Measurements from ENCODE around the gene FAM234B.

FAM234B gene

DNA sequence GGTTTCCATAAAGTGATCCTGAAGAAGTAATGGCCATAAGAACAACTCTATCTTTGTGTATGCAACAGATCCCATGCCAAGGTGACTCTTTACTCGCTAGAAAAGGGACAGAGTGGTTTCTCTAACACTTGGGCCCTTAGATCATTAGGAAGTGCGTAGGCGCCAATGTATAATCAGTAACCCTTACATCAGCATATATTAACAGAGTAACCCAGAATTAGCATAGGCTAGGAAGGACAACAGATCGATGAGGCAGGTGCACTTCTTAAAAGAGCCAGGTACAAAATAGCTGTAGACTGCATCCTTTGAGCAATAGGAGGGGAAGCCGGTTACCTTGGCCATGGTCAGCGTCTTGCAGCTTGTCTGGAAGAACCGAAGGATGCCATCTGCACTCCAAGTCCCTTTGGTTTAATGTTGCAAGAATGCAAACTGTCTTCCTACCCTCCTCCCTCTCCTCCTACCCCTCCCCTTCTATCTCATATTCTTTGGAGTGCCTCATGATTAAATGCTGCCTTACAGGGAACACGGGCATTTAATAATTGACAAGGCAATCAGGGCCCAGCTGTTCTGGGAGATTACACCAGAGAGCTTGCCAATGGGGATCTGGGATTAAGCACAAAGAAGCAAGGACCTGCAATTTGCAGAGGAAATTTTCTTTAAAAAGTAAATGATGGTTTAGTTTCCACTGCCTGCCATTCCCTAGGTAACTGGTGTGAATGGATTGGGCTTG, 51.2 kb downstream of the FAM234B start:
- no peak for DNase-seq

DNA sequence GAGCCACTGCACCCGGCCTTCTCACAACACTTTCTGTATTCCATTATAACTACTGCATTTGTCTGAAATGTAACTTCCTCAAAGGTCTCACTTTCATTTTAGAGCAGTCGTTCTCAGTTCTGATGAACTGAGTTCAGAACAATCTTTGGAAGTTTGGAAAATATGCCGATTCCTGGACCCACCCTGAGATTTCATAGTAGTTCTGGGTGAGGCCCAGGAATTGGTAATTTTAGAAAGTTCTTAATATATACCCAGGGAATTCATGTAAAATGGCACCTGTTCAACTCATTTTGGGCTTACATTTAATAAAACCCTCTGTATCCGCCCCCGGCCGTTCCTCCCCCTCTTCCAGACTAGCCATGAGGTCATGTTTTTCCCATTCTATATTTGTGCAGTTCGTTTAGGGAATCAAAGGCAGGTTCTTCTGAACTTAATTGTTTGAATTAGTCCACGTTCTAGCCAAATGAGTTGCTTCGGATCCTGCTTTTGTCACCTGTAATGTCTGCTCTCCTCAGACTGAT, 53.4 kb downstream of the FAM234B start:
- no peak for DNase-seq

DNA sequence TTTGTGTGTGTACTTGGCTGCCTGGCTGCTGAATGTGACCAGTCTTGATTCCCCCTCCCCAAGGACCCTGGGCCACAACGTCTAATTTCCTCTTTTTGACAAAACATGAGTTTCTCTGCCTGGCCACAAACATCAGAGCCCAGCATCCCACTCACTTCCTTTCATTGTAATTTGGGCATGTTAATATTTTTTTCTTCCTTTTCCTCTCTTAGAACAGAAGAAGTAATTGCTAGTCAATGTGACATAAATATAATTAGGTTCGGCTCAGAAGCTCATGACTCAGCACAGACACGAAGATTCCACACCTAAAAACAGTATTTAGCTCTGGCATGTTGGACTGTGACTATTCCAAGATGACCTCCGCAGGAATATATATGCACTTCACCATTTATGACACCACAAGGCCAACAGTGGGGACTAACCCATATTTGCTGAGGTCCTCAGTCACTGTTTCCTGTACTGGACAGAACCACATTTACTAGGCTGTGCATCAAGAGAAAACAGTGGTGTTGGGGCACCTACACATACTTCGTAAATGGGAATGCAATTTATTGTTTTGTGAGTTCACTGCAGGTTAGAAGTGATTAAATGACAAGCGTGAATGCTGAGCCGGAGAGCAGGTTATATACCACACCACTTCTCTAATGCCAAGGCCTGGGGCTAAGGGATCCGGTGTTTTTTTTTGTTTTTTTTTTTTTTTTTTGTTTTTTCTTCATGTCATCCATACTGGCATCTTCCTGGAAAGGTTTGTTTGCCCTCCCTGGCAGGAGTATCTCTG, 55.1 kb downstream of the FAM234B start:
- no peak for DNase-seq

DNA sequence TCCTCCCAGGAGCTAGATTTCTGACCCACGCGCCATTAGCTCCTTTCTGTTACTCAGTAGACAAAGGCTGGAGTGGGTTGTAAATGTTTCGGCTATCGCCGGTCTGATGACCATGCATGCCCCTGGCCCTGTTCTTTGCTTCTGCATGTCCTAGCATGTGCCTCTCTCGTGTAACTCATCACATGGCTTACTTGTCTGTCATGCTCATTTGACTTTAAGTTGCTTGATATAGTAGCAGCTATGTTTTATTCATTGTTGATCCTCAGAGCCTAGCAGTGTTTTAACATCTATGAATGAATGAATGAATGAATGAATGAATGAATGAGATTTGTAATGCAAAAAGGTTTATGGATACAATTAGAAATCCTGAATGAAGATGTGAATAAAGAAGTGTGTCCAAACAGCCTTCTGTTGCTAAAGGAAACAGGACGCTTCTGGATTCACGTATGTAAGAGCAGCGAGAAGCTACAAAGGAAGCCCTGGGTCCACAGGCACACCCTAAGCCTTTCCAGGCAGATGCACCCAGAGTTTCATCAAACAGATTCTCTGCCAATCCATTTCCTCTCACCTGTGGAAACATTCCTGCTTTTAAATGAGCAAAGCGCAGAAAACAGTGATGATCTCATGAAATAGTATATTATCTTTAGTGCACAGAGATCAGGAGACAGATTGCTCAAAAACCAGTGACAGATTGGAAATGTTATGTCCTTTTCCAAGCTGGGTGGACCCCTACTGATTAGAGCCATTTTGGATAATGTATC, 55.8 kb downstream of the FAM234B start:
- DNase-seq: no peak

DNA sequence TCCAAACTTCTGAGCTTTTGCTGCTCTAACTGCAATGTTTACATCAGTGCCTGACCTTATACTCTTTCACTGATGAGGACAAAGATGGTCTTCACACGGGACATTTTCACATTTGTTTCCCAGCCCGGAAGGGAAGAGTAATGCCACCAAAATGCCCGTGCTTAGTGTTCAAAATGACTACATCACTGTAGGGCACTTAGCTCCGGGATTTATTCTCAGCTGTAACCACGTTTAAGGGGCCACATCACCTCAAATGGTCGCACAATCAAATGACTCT, 56.4 kb downstream of the FAM234B start:
- no peak for DNase-seq

DNA sequence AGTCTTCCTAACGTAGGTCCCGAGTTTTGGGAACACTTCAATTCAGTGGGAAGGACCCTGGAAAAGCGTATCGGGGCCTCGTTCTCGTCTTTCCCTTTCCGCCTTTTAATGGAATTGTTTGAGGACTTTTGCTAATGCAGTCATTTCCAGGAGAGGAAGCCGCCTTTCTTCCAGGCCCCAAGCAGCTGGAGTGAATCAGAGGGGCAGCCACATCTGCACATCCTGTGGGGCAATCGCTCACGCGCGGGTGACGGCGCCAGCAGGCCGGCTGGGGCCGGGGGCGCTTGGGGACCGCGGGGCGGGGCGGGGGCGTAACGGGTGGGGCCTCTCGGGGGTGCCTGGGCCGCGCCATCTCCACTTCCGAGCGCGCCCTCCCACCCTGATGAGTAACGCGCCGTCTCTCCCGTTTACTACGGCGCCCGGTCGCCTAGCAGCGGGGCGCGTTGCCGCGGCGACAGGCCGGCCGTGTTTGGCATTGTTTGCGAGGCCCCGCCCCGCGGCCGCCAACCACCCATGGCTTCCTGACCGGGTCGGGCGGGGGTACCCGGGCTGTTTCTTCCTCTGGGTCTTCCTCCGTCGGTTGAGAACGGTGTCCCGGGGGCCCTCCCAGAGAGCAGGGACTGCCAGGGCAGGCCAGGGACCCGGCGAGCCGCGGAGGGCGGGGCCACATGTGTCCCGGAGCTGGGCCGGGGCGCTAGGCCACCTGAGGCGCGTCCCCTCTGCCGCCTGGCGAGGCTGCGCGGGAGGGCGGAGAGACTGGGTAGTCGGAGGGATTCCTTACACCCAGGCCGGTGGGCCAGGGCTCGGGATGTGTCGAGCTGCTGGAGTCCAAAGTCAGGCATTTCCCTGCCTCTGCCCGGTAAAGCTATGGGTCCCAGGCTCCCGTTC, 56.9 kb downstream of the FAM234B start:
- peak; percentile 91 for DNase-seq

DNA sequence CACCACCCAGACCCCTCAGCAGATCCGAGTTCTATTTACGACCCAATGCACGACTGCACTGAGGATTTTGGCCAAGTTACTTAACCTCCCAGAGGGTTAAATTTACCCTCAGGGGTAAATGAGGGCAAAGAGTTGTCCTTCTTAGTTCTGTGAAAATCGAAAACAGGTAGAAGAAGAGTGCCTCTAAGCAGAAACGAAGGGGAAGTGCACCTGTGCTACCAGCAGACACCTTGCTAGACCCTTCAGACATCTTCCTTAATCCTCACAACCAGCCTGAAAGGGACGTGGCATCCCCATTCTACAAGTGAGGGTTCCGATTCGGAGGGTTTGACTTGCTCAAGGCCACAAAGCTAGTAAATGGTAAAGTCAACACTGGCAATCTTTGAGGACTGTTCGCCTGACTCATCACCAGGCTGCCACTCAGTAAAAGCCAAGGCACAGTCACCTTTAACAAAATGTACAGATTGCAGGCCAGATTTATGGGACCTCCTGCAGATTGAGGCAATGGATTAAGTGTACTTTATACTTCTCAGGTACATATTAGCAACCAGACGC, 57.7 kb downstream of the FAM234B start:
- peak; percentile 8 for DNase-seq

DNA sequence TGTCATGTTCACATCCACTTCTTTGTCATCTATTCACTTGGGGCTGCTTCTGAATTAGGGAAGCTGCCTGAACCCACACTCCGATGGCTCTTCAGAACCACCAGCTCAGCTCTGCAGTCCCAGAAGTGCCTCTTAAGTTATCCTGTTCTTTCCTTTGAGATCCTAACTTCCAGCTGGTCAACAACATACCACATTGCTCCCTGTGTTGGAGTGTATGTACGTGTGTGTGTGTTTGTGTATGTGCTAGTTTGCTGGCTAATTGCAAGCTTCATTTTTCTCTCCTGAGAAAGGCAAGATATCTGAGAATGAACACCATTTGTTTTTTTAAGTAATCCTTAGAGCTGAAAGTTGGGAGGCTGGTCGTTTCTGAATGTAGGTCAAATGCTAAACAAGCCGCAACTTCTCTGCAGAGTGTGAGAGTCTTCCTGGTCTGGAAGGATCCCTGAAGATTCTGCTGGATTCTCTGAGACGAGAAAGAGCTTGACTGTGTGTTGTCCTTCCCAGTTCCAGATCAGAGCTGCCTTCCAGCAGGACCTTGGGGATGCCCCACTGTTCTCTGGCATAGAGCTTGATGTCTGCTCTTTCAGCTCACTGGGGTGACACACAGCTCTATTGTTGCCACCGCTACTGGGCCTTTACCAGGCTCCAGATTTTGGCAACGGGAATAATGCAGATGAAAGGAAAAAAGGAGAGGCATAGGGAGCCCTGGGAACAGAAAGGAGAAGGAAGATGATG, 58.4 kb downstream of the FAM234B start:
- DNase-seq: no peak

DNA sequence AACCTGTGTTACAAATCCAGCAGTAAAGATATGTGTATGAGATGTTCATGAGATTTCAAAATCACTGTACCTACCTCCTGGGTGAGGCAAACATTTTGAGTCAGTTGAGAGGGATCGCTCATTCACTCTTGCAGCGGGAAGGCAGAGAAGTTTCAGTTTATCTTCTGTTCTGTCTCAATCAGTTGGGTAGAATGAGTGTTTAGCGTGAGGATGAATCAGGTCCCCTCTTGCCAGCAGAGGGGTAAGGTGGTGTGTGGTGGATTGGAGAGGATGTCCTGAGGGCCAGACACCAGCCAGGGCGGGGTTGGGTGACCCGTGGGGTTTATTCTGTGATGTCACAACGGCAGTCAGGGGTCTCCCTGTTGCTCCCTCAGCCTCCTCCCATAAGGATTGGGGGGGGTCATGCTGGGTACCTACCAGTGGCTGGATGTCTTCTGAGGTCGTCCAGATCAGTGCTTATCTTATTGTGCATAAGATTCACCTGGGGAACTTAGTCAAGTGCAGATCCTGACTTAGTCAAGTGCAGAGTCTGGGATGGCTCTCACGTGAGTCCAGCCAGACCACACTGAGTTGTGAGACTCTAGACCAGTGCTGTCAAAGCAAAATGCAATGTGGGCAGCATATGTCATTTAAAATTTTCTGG, 59.3 kb downstream of the FAM234B start, which contains the start of gene GSG1:
Gene GSG1, minus strand, starts transcription at position 277 of the 643 bp plus-strand sequence. Its CDS starts 155 bp downstream, at position 122.
- DNase-seq: no peak

DNA sequence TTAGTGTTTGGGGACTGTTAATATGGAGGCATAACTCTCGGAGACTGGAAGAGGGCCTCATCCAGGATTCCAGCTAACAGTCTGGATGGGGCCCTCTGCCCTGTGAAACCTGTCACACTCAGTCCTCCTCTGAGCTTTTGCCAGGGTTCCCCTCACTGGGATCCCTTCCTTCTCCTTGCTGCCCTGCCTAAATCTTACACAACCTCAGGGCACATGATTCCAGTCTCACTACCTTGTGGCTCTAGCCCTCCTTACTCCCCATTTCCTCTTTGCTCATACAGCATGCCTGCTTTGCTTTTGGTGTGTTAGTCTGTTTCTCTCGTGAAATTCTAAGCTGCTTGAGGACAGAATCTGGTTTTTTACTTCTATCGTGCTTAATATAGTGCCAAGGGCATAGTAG, 60.2 kb downstream of the FAM234B start:
- no peak for DNase-seq

DNA sequence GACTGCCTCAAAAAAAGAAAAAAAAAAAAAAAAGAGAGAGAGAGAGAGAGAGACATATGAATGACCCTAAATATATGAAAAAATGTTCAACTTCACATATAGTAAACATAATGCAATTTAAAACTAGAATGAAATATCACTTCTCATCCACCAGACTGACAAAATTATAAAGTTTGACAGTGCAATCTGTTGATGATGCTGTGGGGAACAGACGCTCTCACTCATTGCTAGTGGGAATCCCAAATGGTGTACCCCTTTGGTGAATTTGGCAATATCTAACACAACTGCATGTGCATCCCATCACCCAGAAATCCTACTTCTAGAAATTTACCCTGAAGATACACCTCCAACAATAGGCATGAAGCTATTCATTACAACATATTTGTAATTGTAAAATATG, 61.6 kb downstream of the FAM234B start:
- DNase-seq: no peak

DNA sequence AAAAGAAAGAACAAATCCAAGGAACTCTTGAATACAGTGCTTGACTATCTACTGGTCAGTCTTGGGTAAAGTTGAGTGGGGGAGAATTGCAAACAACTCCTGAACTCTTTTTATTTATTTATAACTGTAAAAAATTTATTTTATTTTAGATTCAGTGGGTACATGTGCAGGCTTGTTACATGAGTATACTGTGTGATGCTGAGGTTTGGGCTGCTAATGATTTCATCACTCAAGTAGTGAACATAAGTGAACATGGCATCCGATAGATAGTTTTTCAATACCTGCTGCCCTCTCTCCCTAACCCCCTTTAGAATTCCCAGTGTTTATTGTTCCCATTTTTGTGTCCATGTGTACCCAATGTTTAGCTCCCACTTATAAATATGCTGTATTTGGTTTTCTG, 62.5 kb downstream of the FAM234B start:
- DNase-seq: no peak

DNA sequence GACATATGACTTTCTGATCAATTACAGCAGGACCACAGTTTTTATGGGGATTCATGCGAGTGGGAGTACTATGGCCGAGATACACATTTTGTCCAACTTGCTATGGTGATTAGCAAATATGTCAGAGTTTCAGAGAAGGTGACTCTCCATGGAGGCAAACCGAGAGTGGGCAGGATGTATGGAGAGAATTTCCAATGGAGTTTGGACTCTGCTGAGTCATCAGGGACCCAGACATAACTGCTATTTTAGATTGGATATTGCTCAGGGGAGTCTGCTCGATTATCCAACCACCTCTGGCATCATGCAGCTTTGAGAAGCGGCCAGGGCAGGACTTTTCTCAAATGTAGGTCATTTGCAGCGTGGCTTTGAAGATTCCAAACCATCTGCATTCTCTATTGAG, 68.8 kb downstream of the FAM234B start:
- no peak for DNase-seq

DNA sequence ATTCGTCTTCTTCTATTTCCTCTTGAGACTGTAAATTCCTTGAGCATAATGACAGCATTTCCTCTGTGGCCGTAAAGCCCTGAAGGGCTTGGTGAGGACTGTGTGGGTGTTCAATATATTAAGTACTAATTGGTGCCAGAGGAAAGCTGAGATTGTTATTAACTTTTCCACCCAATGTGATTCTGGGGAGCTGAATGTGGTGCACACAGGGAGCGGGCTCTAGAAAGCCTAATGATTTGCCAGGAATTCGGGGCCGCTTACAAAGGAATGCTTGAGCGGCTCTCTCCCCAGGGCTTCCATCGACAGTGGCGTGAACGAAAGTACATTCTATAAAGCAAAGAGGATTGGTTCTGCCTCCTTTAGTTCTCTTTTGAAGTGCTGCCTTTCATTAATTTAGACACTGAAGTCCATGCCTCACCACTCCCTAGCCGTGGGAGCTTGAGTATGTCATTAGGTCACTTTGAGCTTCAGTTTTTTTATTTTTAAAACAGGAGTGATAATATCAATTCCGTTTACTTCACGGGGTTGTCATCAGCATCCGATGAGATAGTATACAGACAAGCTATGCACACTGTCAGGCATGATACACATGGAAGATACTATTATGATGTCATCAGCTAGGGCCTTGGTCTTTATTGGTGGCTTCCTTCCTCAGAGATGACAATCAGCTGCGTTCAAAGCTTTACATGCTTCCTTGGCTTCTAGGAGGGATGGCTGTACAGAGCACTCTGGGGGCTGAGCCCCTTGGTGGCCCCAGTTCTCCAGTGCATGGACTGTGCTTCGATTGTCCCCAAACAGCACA, 70.3 kb downstream of the FAM234B start:
- DNase-seq: no peak

DNA sequence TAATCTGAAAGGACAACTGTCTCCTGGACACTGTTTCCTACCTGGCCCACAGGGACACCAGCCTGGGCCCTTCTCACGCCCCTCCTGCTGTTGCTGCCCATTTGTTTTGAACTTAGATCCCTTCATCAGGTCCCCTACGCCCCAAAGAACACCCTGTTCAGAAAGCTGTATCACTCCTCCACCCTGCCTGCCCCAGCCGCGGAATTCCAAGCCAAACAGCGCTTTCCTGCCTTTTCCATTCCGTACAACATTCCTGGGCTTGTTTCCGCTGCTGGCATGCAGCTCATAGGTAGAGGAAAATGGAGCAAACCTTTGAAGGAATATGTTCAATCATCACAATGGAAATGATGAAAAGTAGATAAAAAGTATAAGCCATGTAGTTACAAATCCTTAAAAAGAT, 72.1 kb downstream of the FAM234B start:
- no peak for DNase-seq

DNA sequence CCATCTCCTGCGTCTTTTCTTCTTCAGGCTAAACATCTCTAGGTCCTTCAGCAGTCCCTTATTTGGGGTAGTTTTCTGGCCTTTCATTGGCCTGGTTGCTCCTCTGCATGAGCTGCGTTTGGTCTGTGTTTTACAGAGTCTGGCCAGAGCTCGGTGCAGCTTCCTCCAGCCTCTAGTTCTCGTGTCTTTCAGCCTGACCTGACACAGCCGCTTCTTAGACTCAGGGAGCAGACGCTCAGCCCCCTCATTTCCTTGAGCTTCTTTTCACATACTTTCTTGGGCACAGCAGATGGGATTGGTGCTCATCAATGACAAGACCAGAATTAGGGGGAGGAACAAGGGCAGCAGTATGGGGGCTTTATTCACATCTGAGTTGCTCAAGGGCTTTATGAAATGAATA, 72.8 kb downstream of the FAM234B start:
- no peak for DNase-seq

DNA sequence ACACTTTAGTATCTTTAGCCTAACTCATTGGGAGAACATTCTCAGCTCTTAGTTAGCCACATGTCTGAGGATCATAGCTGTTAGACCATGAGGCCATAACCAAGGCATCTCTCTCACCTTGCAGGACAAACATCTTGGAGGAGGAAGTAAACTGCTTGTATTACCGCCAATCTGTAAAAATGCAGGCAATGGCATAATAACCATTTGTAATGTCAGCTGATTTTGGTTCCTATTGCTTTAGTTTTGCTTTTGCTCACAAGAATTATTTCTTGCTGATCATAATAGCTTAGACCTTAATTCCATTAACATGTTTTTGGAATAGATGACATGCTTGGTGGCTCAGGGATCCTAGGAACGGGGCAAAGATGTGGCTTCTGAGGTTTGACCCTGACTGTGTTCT, 75.6 kb downstream of the FAM234B start:
- no peak for DNase-seq

DNA sequence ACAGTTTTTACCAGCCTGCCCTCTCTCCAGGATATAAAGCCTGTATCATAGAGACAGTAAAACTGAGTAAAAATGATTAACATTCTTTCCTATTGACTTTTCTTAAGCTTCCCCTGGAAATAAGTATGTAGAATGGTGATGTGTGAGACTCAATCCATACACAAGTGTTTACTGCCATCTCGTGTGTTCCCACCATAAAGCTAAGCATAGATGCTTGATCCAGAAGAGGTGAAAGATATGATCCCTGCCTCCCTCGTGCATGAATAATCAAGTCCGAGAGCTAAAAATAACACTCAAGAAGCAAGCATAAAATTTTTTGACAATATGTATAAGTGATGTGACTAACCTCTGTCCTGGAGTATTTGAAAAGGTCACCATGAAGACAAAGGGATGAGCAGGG, 76.2 kb downstream of the FAM234B start:
- no peak for DNase-seq

DNA sequence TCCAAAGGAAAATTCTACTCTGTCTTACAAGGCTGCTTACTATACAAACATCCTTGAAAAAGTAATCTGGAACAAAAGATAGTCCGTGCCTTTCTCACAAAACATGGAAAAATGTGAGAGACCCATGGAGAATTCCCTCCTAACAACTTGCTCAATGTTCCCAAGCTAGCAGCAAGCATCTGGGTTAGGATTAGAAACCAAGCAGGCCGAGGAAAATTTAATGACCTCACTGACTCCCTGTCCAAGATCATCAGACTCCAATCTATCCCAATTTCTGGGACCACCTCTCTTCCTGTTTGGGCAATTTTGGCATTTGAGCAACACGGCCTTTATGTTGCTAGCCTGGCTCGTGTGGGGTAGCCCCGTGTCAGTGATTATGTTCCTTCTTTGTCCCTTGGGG, 77.4 kb downstream of the FAM234B start:
- DNase-seq: no peak

All from activated gamma-delta T cell treated with Interleukin-2 at 50 U/mL for 16 hours (primary cell).